ENCODE results near the gene SORL1.

SORL1 gene

DNA sequence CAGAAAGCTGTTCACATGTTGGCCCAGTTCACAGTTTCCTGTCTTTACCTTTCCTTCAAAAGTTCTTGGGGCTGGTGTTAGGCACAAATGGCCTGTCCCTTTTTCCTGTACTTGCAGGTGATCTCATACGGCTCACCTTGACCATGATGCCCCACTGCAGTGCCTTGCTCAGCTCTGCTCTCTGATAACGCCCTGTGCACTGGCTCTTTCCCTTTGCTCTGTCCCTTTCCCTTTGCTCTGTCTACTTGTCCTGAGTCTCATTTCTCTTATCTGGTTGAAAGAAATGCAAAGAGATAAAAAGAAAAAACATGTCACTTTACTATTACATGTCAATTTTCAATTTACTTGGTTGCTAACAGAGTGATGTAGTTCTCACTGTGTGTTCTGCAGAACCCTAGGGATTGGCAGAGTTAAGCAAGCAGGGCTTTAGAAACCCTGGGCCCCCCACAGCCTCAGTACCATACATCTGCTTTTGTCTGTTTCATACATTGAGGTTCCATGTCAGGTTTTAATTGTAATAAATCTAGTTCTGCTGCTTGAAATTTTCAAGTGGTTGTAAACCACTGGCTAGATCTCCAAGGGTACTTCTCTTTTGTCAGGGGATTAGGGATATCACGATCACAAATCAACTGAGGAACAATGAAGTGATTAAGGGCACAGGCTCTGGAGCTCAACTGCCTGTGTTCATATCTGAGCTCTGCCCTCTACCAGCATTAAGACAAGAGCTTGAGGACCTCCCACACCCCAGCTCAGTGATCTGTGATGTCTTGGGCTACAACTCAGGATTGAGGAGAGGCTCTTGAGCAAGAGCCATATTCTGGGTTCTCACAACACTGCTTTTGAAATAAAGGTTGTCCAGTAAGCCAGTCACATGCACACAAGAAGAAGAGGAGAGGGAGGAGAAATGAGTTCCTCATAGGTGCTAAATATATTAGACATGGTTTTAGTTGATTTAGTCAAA is 16.3 kb upstream of the SORL1 start:
- Histone ChIP-seq H3K9ac (ENCODE audit: low read depth, low read length) (no peak overlapping the region), H3K4me3 (ENCODE audit: low read depth in 1 of 2, low read length in 2 of 2) (no peak overlapping the region), H3K4me1 (ENCODE audit: insufficient read depth, low read length) (no peaks in the 10 kb centered on the region), H3K79me2 (ENCODE audit: insufficient read depth, low read length) (no peaks in the 10 kb centered on the region), H4K20me1 (ENCODE audit: insufficient read depth, low read length) (no peaks in the 10 kb centered on the region), H2AFZ (ENCODE audit: low read depth, low read length) (no peak overlapping the region), H3K36me3 (ENCODE audit: insufficient read depth, low read length) (no peaks in the 10 kb centered on the region), H3K9me3 (ENCODE audit: insufficient read depth, low read length, severe bottlenecking) (no peaks in the 10 kb centered on the region), H3K27me3 (ENCODE audit: insufficient read depth, low read length, poor library complexity) (no peaks in the 10 kb centered on the region), H3K4me2 (ENCODE audit: insufficient read depth, low read length) (no peak overlapping the region), H3K27ac (ENCODE audit: low read length) (no peak overlapping the region)
- DNase-seq: no peak
- ATAC-seq (ENCODE audit: insufficient read depth, low read depth): no peak
- TF ChIP-seq, protein P1, sequence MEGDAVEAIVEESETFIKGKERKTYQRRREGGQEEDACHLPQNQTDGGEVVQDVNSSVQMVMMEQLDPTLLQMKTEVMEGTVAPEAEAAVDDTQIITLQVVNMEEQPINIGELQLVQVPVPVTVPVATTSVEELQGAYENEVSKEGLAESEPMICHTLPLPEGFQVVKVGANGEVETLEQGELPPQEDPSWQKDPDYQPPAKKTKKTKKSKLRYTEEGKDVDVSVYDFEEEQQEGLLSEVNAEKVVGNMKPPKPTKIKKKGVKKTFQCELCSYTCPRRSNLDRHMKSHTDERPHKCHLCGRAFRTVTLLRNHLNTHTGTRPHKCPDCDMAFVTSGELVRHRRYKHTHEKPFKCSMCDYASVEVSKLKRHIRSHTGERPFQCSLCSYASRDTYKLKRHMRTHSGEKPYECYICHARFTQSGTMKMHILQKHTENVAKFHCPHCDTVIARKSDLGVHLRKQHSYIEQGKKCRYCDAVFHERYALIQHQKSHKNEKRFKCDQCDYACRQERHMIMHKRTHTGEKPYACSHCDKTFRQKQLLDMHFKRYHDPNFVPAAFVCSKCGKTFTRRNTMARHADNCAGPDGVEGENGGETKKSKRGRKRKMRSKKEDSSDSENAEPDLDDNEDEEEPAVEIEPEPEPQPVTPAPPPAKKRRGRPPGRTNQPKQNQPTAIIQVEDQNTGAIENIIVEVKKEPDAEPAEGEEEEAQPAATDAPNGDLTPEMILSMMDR (IDR thresholded peaks at IDR 0.05; ENCODE audit: borderline replicate concordance, extremely low read depth, low read length, poor library complexity, severe bottlenecking): no peak
- TF ChIP-seq EZH2 (IDR thresholded peaks at IDR 0.05; ENCODE audit: borderline replicate concordance, low read depth, low read length, severe bottlenecking): no peak

DNA sequence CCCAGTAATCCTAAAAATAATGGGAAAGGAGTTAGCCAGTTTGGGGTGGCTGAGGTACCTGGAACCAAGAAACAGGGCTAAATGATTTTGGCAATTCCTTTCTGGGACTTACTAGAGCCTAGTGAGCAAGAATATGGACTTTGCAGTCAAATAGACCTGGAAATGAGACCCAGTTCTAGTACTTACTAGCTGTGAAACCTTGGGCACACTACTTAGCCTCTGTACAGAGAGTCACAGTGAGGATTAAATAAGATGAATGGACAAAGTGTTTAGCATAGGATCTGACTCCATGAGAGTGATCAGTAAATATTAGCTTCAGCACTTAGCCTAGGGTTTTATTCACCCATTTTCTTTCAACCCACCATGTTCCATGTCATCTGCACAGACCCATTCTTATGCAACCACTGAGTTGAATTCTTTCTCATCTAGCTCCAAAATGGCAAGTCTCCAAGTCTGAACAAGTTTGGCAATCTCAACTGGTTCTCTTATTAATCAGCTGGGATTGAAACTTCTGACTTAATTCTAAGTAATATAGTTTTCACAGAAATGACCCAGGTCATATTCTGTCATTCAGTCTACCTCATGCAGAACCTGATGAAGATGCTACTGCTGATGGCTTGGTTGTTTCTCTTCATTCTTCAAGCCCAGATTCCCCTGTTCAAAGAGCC is 15.0 kb upstream of the SORL1 start:
- TF ChIP-seq EZH2 (IDR thresholded peaks at IDR 0.05; ENCODE audit: borderline replicate concordance, low read depth, low read length, severe bottlenecking): no peak
- TF ChIP-seq, protein P1 (IDR thresholded peaks at IDR 0.05; ENCODE audit: borderline replicate concordance, extremely low read depth, low read length, poor library complexity, severe bottlenecking): no peak
- no peaks in the 10 kb centered on the region for H3K27me3 ChIP-seq (ENCODE audit: insufficient read depth, low read length, poor library complexity)
- no peak overlapping the region for H3K4me3 ChIP-seq (ENCODE audit: low read depth in 1 of 2, low read length in 2 of 2)
- H4K20me1 ChIP-seq (ENCODE audit: insufficient read depth, low read length): no peaks in the 10 kb centered on the region
- no peaks in the 10 kb centered on the region for H3K4me1 ChIP-seq (ENCODE audit: insufficient read depth, low read length)
- no peak for ATAC-seq (ENCODE audit: insufficient read depth, low read depth)
- H2AFZ ChIP-seq (ENCODE audit: low read depth, low read length): no peak overlapping the region; the same call in 1 of the 2 replicates
- DNase-seq: no peak
- no peak overlapping the region for H3K9ac ChIP-seq (ENCODE audit: low read depth, low read length)
- no peak overlapping the region for H3K27ac ChIP-seq (ENCODE audit: low read length)
- H3K36me3 ChIP-seq (ENCODE audit: insufficient read depth, low read length): no peaks in the 10 kb centered on the region
- H3K9me3 ChIP-seq (ENCODE audit: insufficient read depth, low read length, severe bottlenecking): no peaks in the 10 kb centered on the region
- H3K79me2 ChIP-seq (ENCODE audit: insufficient read depth, low read length): no peaks in the 10 kb centered on the region
- H3K4me2 ChIP-seq (ENCODE audit: insufficient read depth, low read length): no peak overlapping the region

DNA sequence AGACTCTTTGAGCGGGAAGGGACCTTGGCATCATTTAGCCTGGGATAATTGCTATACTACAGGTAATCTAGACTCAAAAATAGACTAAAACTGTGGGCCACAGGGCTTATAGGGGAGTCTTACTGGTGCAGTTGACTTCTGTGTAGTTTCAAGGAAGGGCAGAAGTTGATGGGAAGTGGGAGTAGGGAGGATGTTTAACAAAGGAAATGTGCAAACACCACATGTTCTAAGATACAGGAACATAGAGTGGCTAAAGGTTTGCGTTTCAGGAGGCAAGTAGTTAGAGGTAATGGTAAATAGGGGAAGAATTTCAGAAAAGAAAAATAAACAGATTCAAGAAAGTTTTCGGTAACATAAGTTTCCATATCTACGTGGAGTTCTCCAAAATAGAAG is 14.4 kb upstream of the SORL1 start:
- Histone ChIP-seq H2AFZ (ENCODE audit: low read depth, low read length) (no peak overlapping the region), H3K9ac (ENCODE audit: low read depth, low read length) (no peak overlapping the region), H3K9me3 (ENCODE audit: insufficient read depth, low read length, severe bottlenecking) (no peaks in the 10 kb centered on the region), H4K20me1 (ENCODE audit: insufficient read depth, low read length) (no peaks in the 10 kb centered on the region), H3K27me3 (ENCODE audit: insufficient read depth, low read length, poor library complexity) (no peaks in the 10 kb centered on the region), H3K4me2 (ENCODE audit: insufficient read depth, low read length) (no peak overlapping the region), H3K79me2 (ENCODE audit: insufficient read depth, low read length) (no peaks in the 10 kb centered on the region), H3K36me3 (ENCODE audit: insufficient read depth, low read length) (no peaks in the 10 kb centered on the region), H3K27ac (ENCODE audit: low read length) (no peak overlapping the region), H3K4me3 (ENCODE audit: low read depth in 1 of 2, low read length in 2 of 2) (no peak overlapping the region), H3K4me1 (ENCODE audit: insufficient read depth, low read length) (no peaks in the 10 kb centered on the region)
- TF ChIP-seq, protein P1 (IDR thresholded peaks at IDR 0.05; ENCODE audit: borderline replicate concordance, extremely low read depth, low read length, poor library complexity, severe bottlenecking): no peak
- no peak for TF ChIP-seq EZH2 (IDR thresholded peaks at IDR 0.05; ENCODE audit: borderline replicate concordance, low read depth, low read length, severe bottlenecking)
- DNase-seq (no peak), ATAC-seq (ENCODE audit: insufficient read depth, low read depth) (no peak)
